Loucy (cell line): Measurements from ENCODE around the gene ERC1.
"Not testable (repeated sequence)": the region's sequence is repeated elsewhere in the genome, so short reads cannot be mapped to it uniquely, and the experiment has no call there.

Experiments
- H2AFZ ChIP-seq: fragments of 200-600 bp; sonication (generic); 2 replicates; pipeline ENCODE4 v1.6.0; 2016; ENCODE audit warnings: antibody characterized with exemption, mild to moderate bottlenecking, low read length, moderate library complexity
- H3F3A ChIP-seq: fragments of 200-600 bp; 2 replicates; pipeline ENCODE4 v1.6.0; 2016; ENCODE audit warnings: antibody characterized with exemption, low read depth, mild to moderate bottlenecking
- H3K27me3 ChIP-seq: fragments of 200-600 bp; sonication (generic); 2 replicates; pipeline ENCODE4 v1.6.1; 2014; ENCODE audit warnings: low read length, mild to moderate bottlenecking; ENCODE audit not compliant: insufficient read depth, poor library complexity, severe bottlenecking
- H3K36me3 ChIP-seq: fragments of 200-600 bp; sonication (generic); 2 replicates; pipeline ENCODE4 v1.6.1; 2016; ENCODE audit warnings: low read length; ENCODE audit not compliant: insufficient read depth
- H3K4me1 ChIP-seq: fragments of 200-600 bp; sonication (generic); 2 replicates; pipeline ENCODE4 v1.5.1; 2014; ENCODE audit warnings: low read length, mild to moderate bottlenecking; ENCODE audit not compliant: insufficient read depth, poor library complexity, severe bottlenecking
- H3K4me2 ChIP-seq: fragments of 200-600 bp; sonication (generic); 2 replicates; pipeline ENCODE4 v1.6.0; 2014; ENCODE audit warnings: antibody characterized with exemption, low read length, low read depth, mild to moderate bottlenecking; ENCODE audit not compliant: poor library complexity, severe bottlenecking
- H3K4me3 ChIP-seq: fragments of 200-600 bp; sonication (generic); 2 replicates; pipeline ENCODE4 v1.5.1; 2014; ENCODE audit warnings: low read length, mild to moderate bottlenecking, mixed read lengths; ENCODE audit not compliant: poor library complexity, severe bottlenecking
- H3K79me2 ChIP-seq: fragments of 200-600 bp; sonication (generic); 2 replicates; pipeline ENCODE4 v1.6.1; 2014; ENCODE audit warnings: low read length; ENCODE audit not compliant: insufficient read depth
- H3K9ac ChIP-seq: fragments of 200-600 bp; sonication (generic); 2 replicates; pipeline ENCODE4 v1.6.0; 2014; ENCODE audit warnings: mild to moderate bottlenecking, low read depth, low read length, moderate library complexity; ENCODE audit not compliant: poor library complexity, severe bottlenecking
- H3K9me2 ChIP-seq: fragments of 200-600 bp; sonication (generic); replicated peaks from 2 replicates; pipeline ENCODE4 v1.6.1; 2016; ENCODE audit warnings: low read depth, low read length, mixed read lengths
- H3K9me3 ChIP-seq: fragments of 200-600 bp; sonication (generic); 2 replicates; pipeline ENCODE4 v1.6.1; 2014; ENCODE audit warnings: mild to moderate bottlenecking, antibody characterized with exemption, low read length, low read depth; ENCODE audit not compliant: insufficient read depth
- H4K20me1 ChIP-seq: fragments of 200-600 bp; sonication (generic); 2 replicates; pipeline ENCODE4 v1.6.0; 2014; ENCODE audit warnings: antibody characterized with exemption, low read length, mild to moderate bottlenecking; ENCODE audit not compliant: insufficient read depth, poor library complexity, severe bottlenecking
- CTCF ChIP-seq: fragments of 200-600 bp; sonication (generic); conservative IDR thresholded peaks from 2 replicates; pipeline ENCODE4 v1.5.1; 2014; ENCODE audit warnings: mild to moderate bottlenecking, antibody characterized with exemption, low read length
- EZH2phosphoT487 ChIP-seq: fragments of 200-600 bp; IDR thresholded peaks from 2 replicates; pipeline ENCODE4 v1.6.1; 2018; ENCODE audit warnings: antibody characterized with exemption, mild to moderate bottlenecking, moderate library complexity, borderline replicate concordance

ERC1 gene

GRCh38 chr12:1351926-1352325, 360.9 kb downstream of the ERC1 start:
- Histone ChIP-seq H3K9me2 (no peaks in the 10 kb centered on the region), H3K4me2 (no peak overlapping the region), H3K27me3 (no peaks in the 10 kb centered on the region), H3K79me2 (no peaks in the 10 kb centered on the region), H3F3A (no peaks in the 10 kb centered on the region), H3K36me3 (no peaks in the 10 kb centered on the region), H3K9me3 (no peaks in the 10 kb centered on the region), H3K9ac (no peak overlapping the region), H2AFZ (no peak overlapping the region), H3K4me3 (no peak overlapping the region), H3K4me1 (no peaks in the 10 kb centered on the region), H4K20me1 (no peaks in the 10 kb centered on the region)
- TF ChIP-seq EZH2phosphoT487 (no peak), CTCF (no peak)

- Histone ChIP-seq H3K79me2 (no peaks in the 10 kb centered on the region), H3K9me2 (no peaks in the 10 kb centered on the region), H4K20me1 (no peaks in the 10 kb centered on the region), H3K4me2 (no peak overlapping the region), H3F3A (no peaks in the 10 kb centered on the region), H2AFZ (no peak overlapping the region), H3K27me3 (no peaks in the 10 kb centered on the region), H3K9me3 (no peaks in the 10 kb centered on the region), H3K4me3 (no peak overlapping the region), H3K4me1 (no peaks in the 10 kb centered on the region), H3K36me3 (no peaks in the 10 kb centered on the region), H3K9ac (no peak overlapping the region)
- TF ChIP-seq CTCF (no peak), EZH2phosphoT487 (no peak)
Measured at GRCh38 chr12:1353451-1353850, 362.4 kb downstream of the ERC1 start.

- Histone ChIP-seq H3K9me3 (no peaks in the 10 kb centered on the region), H3K4me3 (no peak overlapping the region), H3K27me3 (no peaks in the 10 kb centered on the region), H3K9me2 (no peaks in the 10 kb centered on the region), H2AFZ (no peak overlapping the region), H3F3A (no peaks in the 10 kb centered on the region), H3K4me1 (no peaks in the 10 kb centered on the region), H3K4me2 (no peak overlapping the region), H3K36me3 (no peaks in the 10 kb centered on the region), H3K79me2 (no peaks in the 10 kb centered on the region), H3K9ac (no peak overlapping the region), H4K20me1 (no peaks in the 10 kb centered on the region)
- TF ChIP-seq CTCF (no peak), EZH2phosphoT487 (no peak)
Measured at GRCh38 chr12:1355396-1355795, 364.4 kb downstream of the ERC1 start.

DNA sequence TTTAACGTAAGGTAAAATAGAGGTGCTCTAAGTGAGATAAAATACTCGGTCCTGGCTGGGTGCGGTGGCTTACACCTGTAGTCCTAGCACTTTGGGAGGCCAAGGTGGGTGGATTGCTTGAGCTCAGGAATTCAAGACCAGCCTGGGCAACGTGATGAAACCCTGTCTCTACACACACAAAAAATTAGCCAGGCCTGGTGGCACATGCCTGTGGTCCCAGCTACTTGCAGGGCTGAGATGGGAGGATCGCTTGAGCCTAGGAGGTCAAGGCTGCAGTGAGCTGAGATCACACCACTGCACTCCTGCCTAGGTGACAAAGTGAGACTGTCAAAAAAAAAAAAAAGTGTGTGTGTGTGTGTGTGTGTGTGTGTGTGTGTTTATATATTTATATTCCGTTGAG, 364.8 kb downstream of the ERC1 start:
- H3F3A ChIP-seq, H3K9me2 ChIP-seq, H3K27me3 ChIP-seq: not testable (repeated sequence)

More for the DNA sequence above, 364.8 kb downstream of the ERC1 start:
- H3K79me2 ChIP-seq, H2AFZ ChIP-seq, H3K9me3 ChIP-seq, H3K36me3 ChIP-seq, H3K4me1 ChIP-seq, H4K20me1 ChIP-seq, H3K4me2 ChIP-seq, H3K9ac ChIP-seq, H3K4me3 ChIP-seq: not testable (repeated sequence)
